HEK293 (cell line): ENCODE measurements around the gene ARHGAP6.

ENCODE experiments used
- CTCF ChIA-PET: fragments of 350-600 bp; formaldehyde crosslinking; extraction: SDS; loops from one replicate; lab custom pipeline; 2021; ENCODE audit warnings: antibody characterized with exemption; lab: Yijun Ruan, JAX
- POLR2A ChIA-PET: fragments of 300-600 bp; formaldehyde crosslinking; extraction: SDS; loops from one replicate; lab custom pipeline; 2020; ENCODE audit warnings: antibody characterized with exemption, inconsistent platforms; lab: Yijun Ruan, JAX
- H3K27ac ChIP-seq: fragments of 200-500 bp; sonication (Bioruptor generic); 2 replicates; pipeline ENCODE4 v1.5.1; 2014; ENCODE audit warnings: low read depth, low read length, control low read depth, inconsistent platforms; ENCODE audit errors: extremely low read depth
- H3K36me3 ChIP-seq, 2 experiments: fragments of 200-500 bp in 1 of 2; sonication (Bioruptor generic) in 1 of 2; 1 replicate in 1 of 2; 2 replicates in 1 of 2; pipeline ENCODE4 v1.5.1; 2014 to 2017; ENCODE audit warnings: inconsistent platforms in 2 of 2, low read length in 2 of 2; ENCODE audit not compliant: control insufficient read depth in 2 of 2, insufficient read depth in 1 of 2
- H3K4me1 ChIP-seq: fragments of 200-500 bp; sonication (Bioruptor generic); 2 replicates; pipeline ENCODE4 v1.5.1; 2014; ENCODE audit warnings: mild to moderate bottlenecking, low read length, inconsistent platforms; ENCODE audit not compliant: control insufficient read depth, insufficient read depth
- H3K4me3 ChIP-seq: 2 replicates; pipeline ENCODE4 v1.5.1; 2011; ENCODE audit warnings: low read depth, mild to moderate bottlenecking, control low read depth, low read length, moderate library complexity
- H3K9me3 ChIP-seq: fragments of 200-500 bp; sonication (Bioruptor generic); 2 replicates; pipeline ENCODE4 v1.5.1; 2014; ENCODE audit warnings: low read depth, low read length, inconsistent platforms; ENCODE audit not compliant: control insufficient read depth, insufficient read depth
- MEIS1 ChIP-seq: sonication (generic); formaldehyde crosslinking; IDR thresholded peaks from 2 replicates; pipeline ENCODE4 v1.8.1; 2022; ENCODE audit warnings: missing genetic modification reagents, mild to moderate bottlenecking, borderline replicate concordance
- ZBTB48 ChIP-seq: fragments of 450-650 bp; formaldehyde crosslinking; IDR thresholded peaks from 2 replicates; pipeline ENCODE4 v1.5.1; 2016; ENCODE audit warnings: missing biosample characterization, missing genetic modification characterization
- ZEB2 ChIP-seq: fragments of 450-650 bp; formaldehyde crosslinking; IDR thresholded peaks from 2 replicates; pipeline ENCODE4 v1.5.1; 2016; ENCODE audit warnings: missing biosample characterization, missing genetic modification characterization
- ZFHX2 ChIP-seq: fragments of 450-650 bp; formaldehyde crosslinking; conservative IDR thresholded peaks from 2 replicates; pipeline ENCODE4 v1.5.1; 2016; ENCODE audit warnings: missing biosample characterization, missing genetic modification characterization
- ZFP3 ChIP-seq: fragments of 450-650 bp; formaldehyde crosslinking; IDR thresholded peaks from 2 replicates; pipeline ENCODE4 v1.5.1; 2016; ENCODE audit warnings: low read depth, missing biosample characterization, missing genetic modification characterization
- ZNF221 ChIP-seq: fragments of 450-650 bp; formaldehyde crosslinking; IDR thresholded peaks from 2 replicates; pipeline ENCODE4 v1.5.1; 2017; ENCODE audit warnings: missing biosample characterization, missing genetic modification characterization, borderline replicate concordance
- ZNF292 ChIP-seq: fragments of 450-650 bp; formaldehyde crosslinking; IDR thresholded peaks from 2 replicates; pipeline ENCODE4 v1.5.1; 2016; ENCODE audit warnings: low read depth, missing biosample characterization, missing genetic modification characterization, borderline replicate concordance
- ZNF354C ChIP-seq: fragments of 450-650 bp; formaldehyde crosslinking; IDR thresholded peaks from 2 replicates; pipeline ENCODE4 v1.5.1; 2016; ENCODE audit warnings: missing biosample characterization, missing genetic modification characterization, low read depth, borderline replicate concordance
- ZNF530 ChIP-seq: fragments of 450-650 bp; formaldehyde crosslinking; IDR thresholded peaks from 2 replicates; pipeline ENCODE4 v1.5.1; 2016; ENCODE audit warnings: low read depth, missing biosample characterization, missing genetic modification characterization
- ZNF621 ChIP-seq: fragments of 450-650 bp; formaldehyde crosslinking; IDR thresholded peaks from 2 replicates; pipeline ENCODE4 v1.5.1; 2017; ENCODE audit warnings: missing biosample characterization, missing genetic modification characterization
- ZNF76 ChIP-seq: fragments of 450-650 bp; formaldehyde crosslinking; IDR thresholded peaks from 2 replicates; pipeline ENCODE4; 2016; ENCODE audit warnings: low read depth, missing biosample characterization, missing genetic modification characterization, borderline replicate concordance
- ZNF791 ChIP-seq: fragments of 450-650 bp; formaldehyde crosslinking; IDR thresholded peaks from 2 replicates; pipeline ENCODE4 v1.5.1; 2016; ENCODE audit warnings: missing biosample characterization, missing genetic modification characterization
- ZSCAN16 ChIP-seq: fragments of 450-650 bp; formaldehyde crosslinking; IDR thresholded peaks from 2 replicates; pipeline ENCODE4 v1.5.1; 2016; ENCODE audit warnings: missing biosample characterization, missing genetic modification characterization
- TF ChIP-seq, protein P1 (sequence below): fragments of 450-650 bp; formaldehyde crosslinking; IDR thresholded peaks from 2 replicates; pipeline ENCODE4 v1.5.1; 2016; ENCODE audit warnings: missing biosample characterization, missing genetic modification characterization
- TF ChIP-seq, protein P2 (sequence below): fragments of 450-650 bp; formaldehyde crosslinking; IDR thresholded peaks from 2 replicates; pipeline ENCODE4 v1.5.1; 2016; ENCODE audit warnings: missing biosample characterization, missing genetic modification characterization
- TF ChIP-seq, protein P3 (sequence below): fragments of 450-650 bp; formaldehyde crosslinking; IDR thresholded peaks from 2 replicates; pipeline ENCODE4 v1.5.1; 2016; ENCODE audit warnings: missing biosample characterization, missing genetic modification characterization
- TF ChIP-seq, protein P4 (sequence below): fragments of 450-650 bp; formaldehyde crosslinking; IDR thresholded peaks from 2 replicates; pipeline ENCODE4 v1.5.1; 2017; ENCODE audit warnings: missing biosample characterization, missing genetic modification characterization

Gene ARHGAP6

DNA sequence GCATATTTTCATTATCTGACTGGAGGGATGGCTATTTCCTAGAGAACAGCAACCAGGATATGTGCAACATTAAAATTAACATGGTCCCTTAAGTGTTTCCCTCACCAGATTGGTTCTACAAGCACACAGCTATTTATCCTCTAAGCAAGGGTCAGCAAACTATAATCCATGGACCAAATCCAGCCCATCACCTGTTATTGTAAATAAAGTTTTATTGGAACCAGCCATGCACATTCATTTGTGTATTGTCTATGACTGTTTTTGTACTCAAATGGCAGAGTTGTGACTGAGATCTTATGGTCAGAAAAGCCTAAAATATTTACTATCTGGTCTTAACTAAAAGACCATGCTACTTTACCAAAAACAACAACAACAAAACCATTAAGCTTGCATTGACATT is 294.6 kb downstream of the ARHGAP6 start:
- H3K4me3 ChIP-seq: no peak overlapping the region
- ChIA-PET POLR2A (no interaction called here), CTCF (interaction anchor here (1.5 to 1.8 kb wide), 2 partner anchors 10 to 1181 kb away, joined by 4 to 19 read pairs; no protein-coding TSS in a partner anchor)
- H3K4me1 ChIP-seq: no peaks in the 10 kb centered on the region
- H3K36me3 ChIP-seq: no peaks in the 10 kb centered on the region
- H3K9me3 ChIP-seq: no peaks in the 10 kb centered on the region
- TF ChIP-seq, protein P1, sequence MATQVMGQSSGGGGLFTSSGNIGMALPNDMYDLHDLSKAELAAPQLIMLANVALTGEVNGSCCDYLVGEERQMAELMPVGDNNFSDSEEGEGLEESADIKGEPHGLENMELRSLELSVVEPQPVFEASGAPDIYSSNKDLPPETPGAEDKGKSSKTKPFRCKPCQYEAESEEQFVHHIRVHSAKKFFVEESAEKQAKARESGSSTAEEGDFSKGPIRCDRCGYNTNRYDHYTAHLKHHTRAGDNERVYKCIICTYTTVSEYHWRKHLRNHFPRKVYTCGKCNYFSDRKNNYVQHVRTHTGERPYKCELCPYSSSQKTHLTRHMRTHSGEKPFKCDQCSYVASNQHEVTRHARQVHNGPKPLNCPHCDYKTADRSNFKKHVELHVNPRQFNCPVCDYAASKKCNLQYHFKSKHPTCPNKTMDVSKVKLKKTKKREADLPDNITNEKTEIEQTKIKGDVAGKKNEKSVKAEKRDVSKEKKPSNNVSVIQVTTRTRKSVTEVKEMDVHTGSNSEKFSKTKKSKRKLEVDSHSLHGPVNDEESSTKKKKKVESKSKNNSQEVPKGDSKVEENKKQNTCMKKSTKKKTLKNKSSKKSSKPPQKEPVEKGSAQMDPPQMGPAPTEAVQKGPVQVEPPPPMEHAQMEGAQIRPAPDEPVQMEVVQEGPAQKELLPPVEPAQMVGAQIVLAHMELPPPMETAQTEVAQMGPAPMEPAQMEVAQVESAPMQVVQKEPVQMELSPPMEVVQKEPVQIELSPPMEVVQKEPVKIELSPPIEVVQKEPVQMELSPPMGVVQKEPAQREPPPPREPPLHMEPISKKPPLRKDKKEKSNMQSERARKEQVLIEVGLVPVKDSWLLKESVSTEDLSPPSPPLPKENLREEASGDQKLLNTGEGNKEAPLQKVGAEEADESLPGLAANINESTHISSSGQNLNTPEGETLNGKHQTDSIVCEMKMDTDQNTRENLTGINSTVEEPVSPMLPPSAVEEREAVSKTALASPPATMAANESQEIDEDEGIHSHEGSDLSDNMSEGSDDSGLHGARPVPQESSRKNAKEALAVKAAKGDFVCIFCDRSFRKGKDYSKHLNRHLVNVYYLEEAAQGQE (tag by site-specific recombination): no peak
- no peak for TF ChIP-seq ZNF354C (tag by site-specific recombination)
- no peak for TF ChIP-seq ZSCAN16
- TF ChIP-seq, protein P2, sequence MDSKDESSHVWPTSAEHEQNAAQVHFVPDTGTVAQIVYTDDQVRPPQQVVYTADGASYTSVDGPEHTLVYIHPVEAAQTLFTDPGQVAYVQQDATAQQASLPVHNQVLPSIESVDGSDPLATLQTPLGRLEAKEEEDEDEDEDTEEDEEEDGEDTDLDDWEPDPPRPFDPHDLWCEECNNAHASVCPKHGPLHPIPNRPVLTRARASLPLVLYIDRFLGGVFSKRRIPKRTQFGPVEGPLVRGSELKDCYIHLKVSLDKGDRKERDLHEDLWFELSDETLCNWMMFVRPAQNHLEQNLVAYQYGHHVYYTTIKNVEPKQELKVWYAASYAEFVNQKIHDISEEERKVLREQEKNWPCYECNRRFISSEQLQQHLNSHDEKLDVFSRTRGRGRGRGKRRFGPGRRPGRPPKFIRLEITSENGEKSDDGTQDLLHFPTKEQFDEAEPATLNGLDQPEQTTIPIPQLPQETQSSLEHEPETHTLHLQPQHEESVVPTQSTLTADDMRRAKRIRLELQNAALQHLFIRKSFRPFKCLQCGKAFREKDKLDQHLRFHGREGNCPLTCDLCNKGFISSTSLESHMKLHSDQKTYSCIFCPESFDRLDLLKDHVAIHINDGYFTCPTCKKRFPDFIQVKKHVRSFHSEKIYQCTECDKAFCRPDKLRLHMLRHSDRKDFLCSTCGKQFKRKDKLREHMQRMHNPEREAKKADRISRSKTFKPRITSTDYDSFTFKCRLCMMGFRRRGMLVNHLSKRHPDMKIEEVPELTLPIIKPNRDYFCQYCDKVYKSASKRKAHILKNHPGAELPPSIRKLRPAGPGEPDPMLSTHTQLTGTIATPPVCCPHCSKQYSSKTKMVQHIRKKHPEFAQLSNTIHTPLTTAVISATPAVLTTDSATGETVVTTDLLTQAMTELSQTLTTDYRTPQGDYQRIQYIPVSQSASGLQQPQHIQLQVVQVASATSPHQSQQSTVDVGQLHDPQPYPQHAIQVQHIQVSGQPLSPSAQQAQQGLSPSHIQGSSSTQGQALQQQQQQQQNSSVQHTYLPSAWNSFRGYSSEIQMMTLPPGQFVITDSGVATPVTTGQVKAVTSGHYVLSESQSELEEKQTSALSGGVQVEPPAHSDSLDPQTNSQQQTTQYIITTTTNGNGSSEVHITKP (tag by site-specific recombination): no peak
- TF ChIP-seq, protein P3, sequence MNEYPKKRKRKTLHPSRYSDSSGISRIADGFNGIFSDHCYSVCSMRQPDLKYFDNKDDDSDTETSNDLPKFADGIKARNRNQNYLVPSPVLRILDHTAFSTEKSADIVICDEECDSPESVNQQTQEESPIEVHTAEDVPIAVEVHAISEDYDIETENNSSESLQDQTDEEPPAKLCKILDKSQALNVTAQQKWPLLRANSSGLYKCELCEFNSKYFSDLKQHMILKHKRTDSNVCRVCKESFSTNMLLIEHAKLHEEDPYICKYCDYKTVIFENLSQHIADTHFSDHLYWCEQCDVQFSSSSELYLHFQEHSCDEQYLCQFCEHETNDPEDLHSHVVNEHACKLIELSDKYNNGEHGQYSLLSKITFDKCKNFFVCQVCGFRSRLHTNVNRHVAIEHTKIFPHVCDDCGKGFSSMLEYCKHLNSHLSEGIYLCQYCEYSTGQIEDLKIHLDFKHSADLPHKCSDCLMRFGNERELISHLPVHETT (tag by site-specific recombination): no peak
- no peak for TF ChIP-seq ZEB2 (tag by site-specific recombination)
- no peak for TF ChIP-seq ZNF292 (tag by site-specific recombination)
- TF ChIP-seq ZNF530 (tag by site-specific recombination): no peak
- TF ChIP-seq ZFHX2 (tag by site-specific recombination): no peak
- no peak for TF ChIP-seq ZFP3 (tag by site-specific recombination)
- no peak for TF ChIP-seq ZBTB48 (tag by site-specific recombination)
- TF ChIP-seq ZNF621 (tag by site-specific recombination): no peak
- TF ChIP-seq, protein P4, sequence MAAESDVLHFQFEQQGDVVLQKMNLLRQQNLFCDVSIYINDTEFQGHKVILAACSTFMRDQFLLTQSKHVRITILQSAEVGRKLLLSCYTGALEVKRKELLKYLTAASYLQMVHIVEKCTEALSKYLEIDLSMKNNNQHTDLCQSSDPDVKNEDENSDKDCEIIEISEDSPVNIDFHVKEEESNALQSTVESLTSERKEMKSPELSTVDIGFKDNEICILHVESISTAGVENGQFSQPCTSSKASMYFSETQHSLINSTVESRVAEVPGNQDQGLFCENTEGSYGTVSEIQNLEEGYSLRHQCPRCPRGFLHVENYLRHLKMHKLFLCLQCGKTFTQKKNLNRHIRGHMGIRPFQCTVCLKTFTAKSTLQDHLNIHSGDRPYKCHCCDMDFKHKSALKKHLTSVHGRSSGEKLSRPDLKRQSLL (tag by site-specific recombination): no peak
- no peak for TF ChIP-seq ZNF221 (tag by site-specific recombination)
- TF ChIP-seq ZNF76 (tag by site-specific recombination): no peak
- TF ChIP-seq ZNF791 (tag by site-specific recombination): no peak
- no peak for TF ChIP-seq MEIS1
- no peak overlapping the region for H3K27ac ChIP-seq
